ENCODE results near the gene E2F2. TPM values are rescaled to one million over a fixed set of nuclear protein-coding genes. Genes with fewer than 3 reads are reported as not detected.
"Not testable (repeated sequence)": the region's sequence is repeated elsewhere in the genome, so short reads cannot be mapped to it uniquely, and the experiment has no call there.

Gene E2F2
- total RNA-seq, 4 donors from 2014 or later, result 0.40 TPM; not detected in 3

DNA sequence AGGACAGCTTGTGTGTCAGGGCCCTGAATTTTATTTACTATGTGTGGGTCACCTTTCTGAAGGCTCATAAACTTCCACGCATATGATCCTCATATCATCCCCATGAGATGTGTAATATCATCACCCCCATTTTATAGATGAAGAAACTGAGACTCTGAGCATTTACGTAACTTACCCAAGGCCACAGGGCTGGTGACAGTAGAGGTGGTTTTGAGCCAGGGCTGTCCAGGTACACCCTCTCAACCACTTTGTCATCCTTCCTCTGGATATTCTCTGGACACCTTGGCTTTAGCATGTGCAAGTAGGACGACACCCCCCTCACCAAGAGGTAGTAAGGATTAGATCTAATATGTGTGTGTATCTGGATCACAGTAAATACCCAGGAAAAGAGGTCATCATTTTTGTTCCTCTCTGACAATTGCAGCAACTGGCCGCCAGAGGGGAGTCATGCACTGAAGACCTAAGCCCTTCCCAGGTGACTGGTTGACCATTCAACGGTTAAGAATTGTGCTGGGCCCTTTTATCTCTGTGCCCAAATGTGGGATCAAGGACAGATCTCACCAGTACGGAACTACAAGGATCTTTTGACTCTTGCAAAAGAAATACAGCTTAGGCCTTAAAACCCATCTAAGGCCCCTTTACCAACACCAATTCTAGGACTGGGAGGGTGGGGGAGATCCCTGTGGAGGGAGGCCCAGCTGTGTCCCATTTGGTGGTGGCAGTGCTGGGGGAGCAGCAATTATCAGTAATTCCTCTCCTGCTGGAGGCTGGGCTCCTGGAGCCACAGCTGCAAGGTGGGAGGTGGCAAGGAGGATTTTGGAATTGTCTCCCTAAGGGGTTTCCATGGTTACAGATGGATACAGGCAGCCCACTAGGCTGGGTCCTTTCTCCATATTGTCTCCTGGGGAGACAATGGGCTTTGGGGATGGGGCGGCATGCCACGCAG is 13.7 kb upstream of the E2F2 start:
- Histone ChIP-seq H3K4me1 (peaks cover 4 to 6% of the 10 kb centered on the region in 2 donors), H3K36me3 (no peaks in the 10 kb centered on the region), H3K27me3 (no peaks in the 10 kb centered on the region), H3K4me3 (no peak overlapping the region), H3K9me3 (no peaks in the 10 kb centered on the region), H3K27ac (no peak overlapping the region)
- DNase-seq (peak; percentile 56 to 73), ATAC-seq (peak; percentile 81 to 87)
- no peak for TF ChIP-seq POLR2A (IDR thresholded peaks at IDR 0.05)
- TF ChIP-seq, protein P1, sequence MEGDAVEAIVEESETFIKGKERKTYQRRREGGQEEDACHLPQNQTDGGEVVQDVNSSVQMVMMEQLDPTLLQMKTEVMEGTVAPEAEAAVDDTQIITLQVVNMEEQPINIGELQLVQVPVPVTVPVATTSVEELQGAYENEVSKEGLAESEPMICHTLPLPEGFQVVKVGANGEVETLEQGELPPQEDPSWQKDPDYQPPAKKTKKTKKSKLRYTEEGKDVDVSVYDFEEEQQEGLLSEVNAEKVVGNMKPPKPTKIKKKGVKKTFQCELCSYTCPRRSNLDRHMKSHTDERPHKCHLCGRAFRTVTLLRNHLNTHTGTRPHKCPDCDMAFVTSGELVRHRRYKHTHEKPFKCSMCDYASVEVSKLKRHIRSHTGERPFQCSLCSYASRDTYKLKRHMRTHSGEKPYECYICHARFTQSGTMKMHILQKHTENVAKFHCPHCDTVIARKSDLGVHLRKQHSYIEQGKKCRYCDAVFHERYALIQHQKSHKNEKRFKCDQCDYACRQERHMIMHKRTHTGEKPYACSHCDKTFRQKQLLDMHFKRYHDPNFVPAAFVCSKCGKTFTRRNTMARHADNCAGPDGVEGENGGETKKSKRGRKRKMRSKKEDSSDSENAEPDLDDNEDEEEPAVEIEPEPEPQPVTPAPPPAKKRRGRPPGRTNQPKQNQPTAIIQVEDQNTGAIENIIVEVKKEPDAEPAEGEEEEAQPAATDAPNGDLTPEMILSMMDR (IDR thresholded peaks at IDR 0.05 in 4 of 5, conservative IDR thresholded peaks at IDR 0.05 in 1 of 5), result peak; percentile 93 to 98 (median 96)
- in situ Hi-C loops (cut with MboI; ENCODE audit: low sequenced_read_pairs in 4 of 4) (loop anchor here (5.0 kb wide), 2 partner anchors 47 to 93 kb away; no protein-coding TSS in a partner anchor), intact Hi-C loops (cut with DNase I; ENCODE audit: low total_unique reads) (loop anchor here (1.0 kb wide), 1 partner anchor 93 kb away; no protein-coding TSS in a partner anchor)

DNA sequence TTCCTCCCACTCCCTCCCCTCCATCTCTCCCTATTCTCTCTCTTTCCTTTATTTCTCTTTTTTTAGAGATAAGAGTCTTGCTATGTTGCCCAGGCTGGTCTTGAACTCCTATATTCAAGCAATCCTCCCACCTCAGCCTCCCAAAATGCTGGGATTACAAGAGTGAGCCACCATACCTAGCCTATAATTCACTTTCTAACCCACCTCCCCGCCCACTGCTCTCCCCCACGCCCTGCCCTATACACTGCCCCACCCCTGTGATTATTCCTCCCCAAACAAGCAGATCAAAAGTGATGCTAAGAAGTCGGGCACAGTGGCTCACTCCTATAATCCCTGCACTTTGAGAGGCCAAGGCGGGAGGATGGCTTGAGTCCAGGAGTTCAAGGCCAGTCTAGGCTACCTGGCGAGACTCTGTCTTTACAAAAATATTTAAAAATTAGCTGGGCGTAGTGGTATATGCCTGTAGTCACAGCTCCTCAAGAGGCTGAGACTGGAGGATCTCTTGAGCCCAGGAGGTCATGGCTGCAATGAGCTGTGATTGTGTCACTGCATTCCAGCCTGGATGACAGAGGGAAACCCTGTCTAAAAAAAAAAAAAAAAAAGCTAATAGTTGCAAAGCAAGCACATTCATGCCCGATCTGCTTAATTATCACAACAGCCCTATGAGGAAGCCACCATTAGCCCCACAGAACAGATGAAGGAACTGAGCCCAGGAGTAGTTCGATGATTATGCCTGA is 12.8 kb upstream of the E2F2 start:
- Histone ChIP-seq H3K36me3 (no peaks in the 10 kb centered on the region), H3K4me1 (peaks cover 7 to 9% of the 10 kb centered on the region in 2 donors), H3K9me3 (no peaks in the 10 kb centered on the region), H3K4me3 (no peak overlapping the region), H3K27ac (no peak overlapping the region), H3K27me3 (no peaks in the 10 kb centered on the region)
- in situ Hi-C loops (cut with MboI; ENCODE audit: low sequenced_read_pairs in 4 of 4) (loop anchor here in 2 of 4 donors (5.0 kb wide), 1 partner anchor 47 kb away; no protein-coding TSS in a partner anchor), intact Hi-C loops (cut with DNase I; ENCODE audit: low total_unique reads) (loop anchor here (1.0 kb wide), 1 partner anchor 93 kb away; no protein-coding TSS in a partner anchor)
- TF ChIP-seq, protein P1 (IDR thresholded peaks at IDR 0.05 in 4 of 5, conservative IDR thresholded peaks at IDR 0.05 in 1 of 5), result no peak
- no peak for TF ChIP-seq POLR2A (IDR thresholded peaks at IDR 0.05)
- no peak for DNase-seq
- ATAC-seq, result no peak

DNA sequence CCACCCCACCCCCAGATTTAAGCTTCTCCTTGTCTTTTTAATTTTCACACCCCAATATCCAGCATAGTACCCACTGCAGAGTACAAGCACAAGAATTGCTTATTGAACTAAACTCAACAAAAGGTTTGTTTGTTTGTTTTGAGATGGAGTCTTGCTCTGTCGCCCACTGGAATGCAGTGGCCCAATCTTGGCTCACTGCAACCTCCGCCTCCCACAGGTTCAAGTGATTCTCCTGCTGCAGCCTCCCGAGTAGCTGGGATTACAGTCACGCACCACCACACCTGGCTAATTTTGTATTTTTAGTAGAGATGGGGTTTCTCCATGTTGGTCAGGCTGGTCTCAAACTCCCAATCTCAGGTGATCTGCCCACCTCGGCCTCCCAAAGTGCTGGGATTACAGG is 11.9 kb upstream of the E2F2 start:
- H3K27me3 ChIP-seq; H3K9me3 ChIP-seq; DNase-seq; H3K36me3 ChIP-seq; H3K4me1 ChIP-seq; H3K4me3 ChIP-seq; H3K27ac ChIP-seq; intact Hi-C loops (cut with DNase I; ENCODE audit: low total_unique reads); ATAC-seq: not testable (repeated sequence)
- in situ Hi-C loops (cut with MboI; ENCODE audit: low sequenced_read_pairs in 4 of 4), result loop anchor here in 2 of 4 donors (5.0 kb wide), 1 partner anchor 46 kb away; no protein-coding TSS in a partner anchor

DNA sequence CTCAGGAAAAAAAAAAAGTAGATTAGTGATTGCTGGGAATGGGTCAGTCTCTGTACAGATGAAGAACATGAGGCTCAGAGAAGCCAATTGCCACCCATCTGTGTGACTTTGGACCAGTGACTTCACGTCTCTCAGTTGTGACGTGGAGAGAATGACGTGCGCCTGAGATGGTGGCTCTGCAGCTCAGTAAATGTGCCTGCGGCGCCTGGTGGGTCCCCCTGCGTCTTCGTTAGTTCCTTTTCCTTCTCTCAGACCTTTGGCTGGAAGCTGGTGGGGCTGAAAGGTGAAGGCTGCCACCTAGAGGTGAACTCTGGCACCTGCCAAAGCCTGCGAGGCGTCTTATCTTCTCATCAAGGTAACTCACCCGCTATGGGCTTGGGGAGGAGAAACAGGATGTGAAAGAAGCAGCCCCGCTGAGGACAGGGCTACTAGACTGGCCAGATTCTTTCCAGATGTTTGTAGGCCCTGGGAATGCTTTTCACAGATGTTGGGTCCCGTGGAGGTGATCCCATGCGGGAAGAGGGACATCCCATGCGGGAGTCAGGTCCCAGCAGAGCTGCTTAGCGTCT is 8.7 kb upstream of the E2F2 start:
- DNase-seq (peak; percentile 70 to 83), ATAC-seq (peak; percentile 88 to 93)
- no peaks in the 10 kb centered on the region for H3K27me3 ChIP-seq
- peaks cover 5 to 7% of the 10 kb centered on the region in 2 donors for H3K4me1 ChIP-seq
- intact Hi-C loops (cut with DNase I; ENCODE audit: low total_unique reads), result loop anchor here (1.0 kb wide), 1 partner anchor 42 kb away; no protein-coding TSS in a partner anchor
- in situ Hi-C loops (cut with MboI; ENCODE audit: low sequenced_read_pairs in 4 of 4), result loop anchor here (5.0 kb wide), 2 partner anchors 42 to 47 kb away; no protein-coding TSS in a partner anchor
- H3K4me3 ChIP-seq, result peak overlapping the region in 3 of 4 donors; percentile 17 to 39 (median 29)
- H3K27ac ChIP-seq, result no peak overlapping the region
- no peaks in the 10 kb centered on the region for H3K36me3 ChIP-seq
- no peaks in the 10 kb centered on the region for H3K9me3 ChIP-seq
- TF ChIP-seq, protein P1 (IDR thresholded peaks at IDR 0.05 in 4 of 5, conservative IDR thresholded peaks at IDR 0.05 in 1 of 5), result peak; percentile 82 to 95 (median 93)
- no peak for TF ChIP-seq POLR2A (IDR thresholded peaks at IDR 0.05)

Measured in gastrocnemius medialis (tissue), 4 donors.